G401 (cell line): ENCODE data around the gene CTXND1. TPM values are rescaled to one million over a fixed set of nuclear protein-coding genes. Genes with fewer than 3 reads are reported as not detected.

Experiments used
- DNase-seq: peaks from one replicate; pipeline ENCODE4 v3.0.0-alpha.2; 2015; ENCODE audit warnings: low spot score
- in situ Hi-C: cut with HindIII; loops from 2 replicates; pipeline ENCODE4 v1.10.0; 2016; ENCODE audit warnings: low sequenced_read_pairs, mixed read lengths
- total RNA-seq: library from RNA; depleted of rRNA; stranded (reverse); fragments of >200 nt; shearing (Covaris generic); gene quantifications from 2 replicates; pipeline ENCODE4 v1.2.3, GENCODE V29; 2014; rRNA removed

CTXND1 gene
- total RNA-seq, 1 experiment from 2014 or later = not detected

DNA sequence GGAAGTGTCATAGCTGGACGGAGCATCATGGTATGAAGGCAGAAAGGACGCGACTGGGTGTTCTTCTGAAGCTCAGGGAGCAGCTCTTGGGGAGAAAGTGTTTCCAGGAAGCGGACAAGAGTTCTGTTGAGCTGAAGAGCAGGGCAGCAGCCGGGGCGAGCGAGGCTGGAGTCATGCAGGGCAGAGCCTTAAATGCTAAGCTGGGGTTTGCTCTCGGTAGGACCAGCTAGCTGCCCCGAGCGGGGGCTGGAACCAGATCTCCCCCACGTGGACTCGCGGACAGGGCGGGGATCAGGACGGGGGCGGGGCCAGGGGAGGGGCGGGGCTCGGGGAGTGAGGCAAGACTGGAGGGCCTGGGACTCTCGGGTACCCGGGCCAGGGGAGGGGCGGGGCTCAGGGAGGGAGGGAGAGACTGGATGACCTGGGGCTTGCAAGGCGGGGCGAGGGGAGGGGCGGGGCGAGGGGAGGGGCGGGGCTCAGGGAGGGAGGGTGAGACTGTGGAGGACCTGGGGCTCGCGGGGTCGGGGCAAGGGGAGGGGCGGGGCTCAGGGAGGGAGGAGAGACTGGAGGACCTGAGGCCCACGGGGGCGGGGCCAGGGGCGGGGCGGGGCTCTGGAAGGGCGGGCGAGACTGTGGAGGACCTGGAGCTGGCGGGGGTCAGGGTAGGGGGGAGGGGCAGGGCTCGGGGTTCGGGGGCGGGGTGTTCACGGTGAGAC, 99.7 kb downstream of the CTXND1 start:
- in situ Hi-C loops = no loop called here
- DNase-seq = peak; percentile 85

DNA sequence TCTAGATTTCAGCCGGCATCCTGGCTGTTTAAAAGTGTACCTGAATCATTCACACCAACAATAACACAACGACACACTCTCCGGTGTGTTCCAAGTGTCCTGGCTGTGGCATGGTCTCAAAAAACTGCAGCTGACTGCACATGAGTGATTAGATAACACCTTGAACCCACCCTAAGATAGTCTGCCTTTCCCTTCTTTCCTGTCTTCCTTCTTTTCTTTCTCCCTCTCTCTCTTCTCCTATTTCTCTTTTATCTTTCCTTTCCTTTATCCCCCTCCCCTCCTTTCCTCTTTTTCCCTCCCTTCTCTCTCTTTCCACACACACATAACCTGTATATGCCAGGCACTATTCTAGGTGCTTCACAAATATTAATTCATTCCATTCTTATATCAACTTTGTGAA, 100.4 kb downstream of the CTXND1 start:
- DNase-seq = no peak
- in situ Hi-C loops = no loop called here

DNA sequence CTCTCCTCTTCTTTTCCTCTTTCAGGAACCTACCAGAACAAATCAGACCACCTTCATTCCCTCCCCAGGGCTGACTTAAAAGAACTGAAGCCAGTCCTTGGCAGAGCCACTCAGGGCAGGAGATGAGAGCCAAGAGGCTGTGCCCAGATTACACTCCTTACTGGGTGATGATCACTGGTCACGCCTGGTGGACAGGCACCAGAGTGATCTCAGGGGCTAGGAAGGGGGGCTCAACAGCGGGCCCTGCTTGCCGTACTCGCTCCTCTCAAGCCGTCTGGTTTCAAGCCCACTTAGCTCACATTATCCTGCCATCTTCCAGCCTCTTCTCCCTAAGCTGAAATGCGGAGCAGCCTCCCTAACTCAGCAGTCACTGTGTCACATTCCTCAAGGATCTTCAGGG, 100.9 kb downstream of the CTXND1 start:
- no peak for DNase-seq
- in situ Hi-C loops = no loop called here

Other genes starting within 250 kb of the CTXND1 start
- gene ZFAND6, start 192.5 kb downstream of the CTXND1 start, total RNA-seq = 143 and 196 TPM in 2 replicates
- 29.3 and 42.7 TPM in 2 replicates for gene FAH, start 99.2 kb downstream of the CTXND1 start, total RNA-seq
- not detected in 2 replicates for gene ARNT2, start 152.2 kb upstream of the CTXND1 start, total RNA-seq